NCI-H2196 (cell line): ENCODE measurements around the gene ZBTB47.

Source experiments
- DNase-seq: peaks from one replicate; lab custom pipeline; 2025; ENCODE audit not compliant: unreplicated experiment; lab: John Stamatoyannopoulos, UW

The ZBTB47 gene

GRCh38 chr3:42684632-42685362 lies 31.3 kb downstream of the ZBTB47 start:
- no peak for DNase-seq

- DNase-seq: no peak
Observed at GRCh38 chr3:42685363-42685881, 31.9 kb downstream of the ZBTB47 start, which contains the start of gene KLHL40. TSS of gene KLHL40 (plus strand) at chr3:42685537. CDS start at chr3:42685619, 82 bp downstream.

- DNase-seq: no peak
Observed at GRCh38 chr3:42685891-42686820, 32.7 kb downstream of the ZBTB47 start.

GRCh38 chr3:42686832-42687650 lies 33.5 kb downstream of the ZBTB47 start:
- DNase-seq: no peak

- DNase-seq: no peak
Observed at GRCh38 chr3:42688016-42688415, 34.5 kb downstream of the ZBTB47 start.

- DNase-seq: no peak
Observed at GRCh38 chr3:42688487-42689420, 35.3 kb downstream of the ZBTB47 start.

GRCh38 chr3:42689421-42690014 lies 36.0 kb downstream of the ZBTB47 start:
- DNase-seq: no peak

- no peak for DNase-seq
Observed at GRCh38 chr3:42690191-42690590, 36.7 kb downstream of the ZBTB47 start.

GRCh38 chr3:42690766-42691680 lies 37.5 kb downstream of the ZBTB47 start:
- no peak for DNase-seq

- no peak for DNase-seq
Observed at GRCh38 chr3:42691816-42692666, 38.5 kb downstream of the ZBTB47 start.

- no peak for DNase-seq
Observed at GRCh38 chr3:42692667-42693529, 39.4 kb downstream of the ZBTB47 start.

- no peak for DNase-seq
Observed at GRCh38 chr3:42693530-42693930, 40.0 kb downstream of the ZBTB47 start.

GRCh38 chr3:42694366-42694765 lies 40.9 kb downstream of the ZBTB47 start:
- no peak for DNase-seq

- no peak for DNase-seq
Observed at GRCh38 chr3:42696356-42697288, 43.1 kb downstream of the ZBTB47 start.

GRCh38 chr3:42697289-42698051 lies 44.0 kb downstream of the ZBTB47 start:
- no peak for DNase-seq
